LNCAP (cell line): ENCODE results near the gene RESP18.

Source experiments
- TF ChIP-seq, protein P1 (sequence below): fragments of 450-650 bp; IDR thresholded peaks from 2 replicates; pipeline ENCODE4 v1.5.1; 2017; ENCODE audit warnings: mild to moderate bottlenecking

The RESP18 gene

DNA sequence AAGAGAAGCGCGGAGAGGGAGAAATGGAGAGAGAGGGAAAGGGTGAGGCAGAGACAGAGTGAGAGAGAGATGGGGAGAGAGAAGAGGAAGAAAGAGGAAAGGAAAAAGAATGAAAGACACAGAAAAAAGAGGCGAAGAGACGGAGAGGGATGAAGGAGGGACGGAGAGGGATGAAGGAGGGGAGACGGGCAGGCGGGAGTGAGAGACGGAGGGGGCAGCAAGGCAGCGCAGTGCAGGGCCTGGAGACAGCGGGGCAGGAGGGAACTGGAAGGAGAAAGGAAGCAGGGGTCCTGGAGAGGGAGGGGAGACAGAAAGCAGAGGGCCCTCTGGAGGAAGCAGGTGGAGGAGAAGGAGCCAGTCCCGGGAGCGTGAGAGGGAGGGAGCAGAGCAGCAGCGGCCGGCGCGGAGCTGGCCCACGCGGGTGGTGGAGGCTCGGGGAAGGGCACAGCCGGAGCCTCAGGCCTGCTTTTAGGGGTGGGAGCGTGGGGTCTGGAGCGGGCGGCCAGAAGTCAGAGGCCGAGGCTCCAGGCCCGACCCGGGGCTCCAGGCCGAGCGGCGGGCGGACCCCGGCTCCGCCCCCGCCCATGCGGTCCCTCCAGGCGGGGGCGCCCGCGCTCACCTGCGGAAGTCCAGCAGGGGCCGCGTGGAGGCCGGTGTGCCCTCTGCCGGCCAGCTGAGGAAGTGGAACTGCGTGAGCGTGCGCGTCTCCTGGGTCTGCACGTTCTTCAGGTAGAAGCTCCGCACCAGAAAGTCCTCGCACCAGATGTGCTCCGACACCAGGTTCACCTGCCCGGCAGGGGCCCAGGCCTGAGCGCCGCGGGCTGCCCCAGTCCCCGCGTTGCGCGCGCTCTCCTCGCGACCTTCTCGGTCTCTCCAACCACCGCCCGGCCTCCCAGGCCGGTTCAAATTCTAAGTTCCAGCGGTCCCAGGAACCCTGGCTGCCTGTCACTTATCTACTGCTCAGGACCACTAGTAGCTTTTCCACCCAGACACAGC lies 37.9 kb downstream of the RESP18 start:
- TF ChIP-seq, protein P1, sequence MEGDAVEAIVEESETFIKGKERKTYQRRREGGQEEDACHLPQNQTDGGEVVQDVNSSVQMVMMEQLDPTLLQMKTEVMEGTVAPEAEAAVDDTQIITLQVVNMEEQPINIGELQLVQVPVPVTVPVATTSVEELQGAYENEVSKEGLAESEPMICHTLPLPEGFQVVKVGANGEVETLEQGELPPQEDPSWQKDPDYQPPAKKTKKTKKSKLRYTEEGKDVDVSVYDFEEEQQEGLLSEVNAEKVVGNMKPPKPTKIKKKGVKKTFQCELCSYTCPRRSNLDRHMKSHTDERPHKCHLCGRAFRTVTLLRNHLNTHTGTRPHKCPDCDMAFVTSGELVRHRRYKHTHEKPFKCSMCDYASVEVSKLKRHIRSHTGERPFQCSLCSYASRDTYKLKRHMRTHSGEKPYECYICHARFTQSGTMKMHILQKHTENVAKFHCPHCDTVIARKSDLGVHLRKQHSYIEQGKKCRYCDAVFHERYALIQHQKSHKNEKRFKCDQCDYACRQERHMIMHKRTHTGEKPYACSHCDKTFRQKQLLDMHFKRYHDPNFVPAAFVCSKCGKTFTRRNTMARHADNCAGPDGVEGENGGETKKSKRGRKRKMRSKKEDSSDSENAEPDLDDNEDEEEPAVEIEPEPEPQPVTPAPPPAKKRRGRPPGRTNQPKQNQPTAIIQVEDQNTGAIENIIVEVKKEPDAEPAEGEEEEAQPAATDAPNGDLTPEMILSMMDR, result peak; percentile 94

DNA sequence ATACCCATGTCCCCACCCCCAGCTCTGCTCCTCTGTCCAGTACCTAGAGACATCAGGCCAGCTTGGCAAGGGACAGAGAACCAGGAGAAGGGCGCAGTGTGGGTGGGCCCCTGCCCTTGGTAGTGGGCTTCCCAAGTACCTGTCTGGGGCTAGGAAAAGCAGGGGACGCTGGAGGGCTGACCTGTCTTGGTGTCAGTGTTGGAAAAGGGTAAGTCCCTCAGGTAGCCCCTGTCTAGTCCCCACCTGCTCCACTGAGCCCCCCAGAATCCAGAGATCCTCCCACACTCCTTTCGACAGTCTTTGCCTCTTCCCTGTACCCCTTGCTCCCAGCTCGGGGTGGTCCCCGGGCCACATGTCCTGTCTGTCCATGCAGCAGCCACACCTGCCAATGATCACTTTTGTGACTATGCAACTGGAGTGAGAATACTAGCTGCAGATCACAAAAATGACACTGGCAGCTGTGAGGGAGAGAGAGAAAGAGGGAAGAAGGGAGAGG lies 38.8 kb downstream of the RESP18 start:
- TF ChIP-seq, protein P1, result no peak

DNA sequence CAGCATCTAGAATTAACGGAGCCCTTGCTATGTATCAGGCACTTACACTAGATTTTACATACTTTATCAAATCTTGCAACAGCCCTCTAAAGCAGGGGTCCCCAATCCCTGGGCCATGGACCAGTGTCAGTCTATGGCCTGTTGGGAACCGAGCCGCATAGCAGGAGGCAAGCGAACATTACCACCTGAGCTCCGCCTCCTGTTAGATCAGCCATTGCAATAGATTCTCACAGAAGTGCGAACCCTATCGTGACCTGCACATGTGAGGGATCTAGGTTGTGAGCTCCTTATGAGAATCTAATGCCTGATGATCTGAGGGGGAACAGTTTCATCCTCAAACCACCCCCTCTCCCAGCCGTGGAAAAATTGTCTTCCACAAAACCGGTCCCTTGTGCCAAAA lies 39.9 kb downstream of the RESP18 start:
- TF ChIP-seq, protein P1, result no peak

DNA sequence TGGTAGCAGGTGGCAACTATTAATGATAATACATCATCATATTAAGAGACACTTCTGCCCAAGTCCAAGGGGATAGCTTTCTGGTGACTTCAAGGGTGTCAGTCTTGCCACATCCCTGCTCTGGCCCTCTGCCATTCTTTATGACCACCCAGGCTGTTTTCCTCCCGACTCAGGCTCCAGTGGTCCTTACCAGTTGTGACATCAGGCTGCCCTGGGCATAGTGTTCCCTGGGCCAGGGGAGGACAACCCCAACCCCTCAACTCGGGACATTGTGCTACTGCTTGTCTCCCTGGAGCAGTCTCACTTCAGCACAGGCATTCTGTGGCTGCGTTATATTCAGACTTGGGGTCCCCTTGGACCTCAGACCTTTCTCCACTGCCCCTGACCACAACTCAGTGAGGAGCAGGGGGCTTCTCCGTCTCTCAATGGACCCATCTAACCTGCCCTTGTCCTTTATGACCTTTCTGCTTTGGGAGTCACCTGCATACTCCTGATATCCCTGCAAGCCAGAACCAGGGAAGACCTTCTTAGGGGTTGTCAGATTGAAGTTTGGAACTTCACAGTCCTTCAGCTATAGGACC lies 40.5 kb downstream of the RESP18 start:
- TF ChIP-seq, protein P1, result no peak

DNA sequence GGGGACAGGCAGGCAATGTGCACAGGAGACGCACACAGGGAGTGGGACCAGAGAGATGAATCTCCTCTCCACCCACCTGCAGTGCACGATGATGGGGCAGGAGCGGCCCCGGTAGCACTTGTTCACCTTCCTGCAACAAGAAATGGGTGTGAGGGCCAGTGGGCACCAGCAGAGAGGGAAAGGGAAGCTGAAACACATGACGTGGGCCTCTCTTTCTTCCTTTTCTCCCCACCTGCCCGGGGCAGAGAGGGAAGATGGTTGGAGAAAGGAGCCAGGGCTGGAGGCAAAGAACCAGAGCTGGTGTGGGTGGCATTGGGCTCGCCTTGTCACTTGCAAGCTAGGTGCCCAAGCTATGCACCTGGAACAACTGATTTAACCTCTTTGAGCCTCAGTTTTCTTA lies 41.1 kb downstream of the RESP18 start:
- TF ChIP-seq, protein P1, result no peak

DNA sequence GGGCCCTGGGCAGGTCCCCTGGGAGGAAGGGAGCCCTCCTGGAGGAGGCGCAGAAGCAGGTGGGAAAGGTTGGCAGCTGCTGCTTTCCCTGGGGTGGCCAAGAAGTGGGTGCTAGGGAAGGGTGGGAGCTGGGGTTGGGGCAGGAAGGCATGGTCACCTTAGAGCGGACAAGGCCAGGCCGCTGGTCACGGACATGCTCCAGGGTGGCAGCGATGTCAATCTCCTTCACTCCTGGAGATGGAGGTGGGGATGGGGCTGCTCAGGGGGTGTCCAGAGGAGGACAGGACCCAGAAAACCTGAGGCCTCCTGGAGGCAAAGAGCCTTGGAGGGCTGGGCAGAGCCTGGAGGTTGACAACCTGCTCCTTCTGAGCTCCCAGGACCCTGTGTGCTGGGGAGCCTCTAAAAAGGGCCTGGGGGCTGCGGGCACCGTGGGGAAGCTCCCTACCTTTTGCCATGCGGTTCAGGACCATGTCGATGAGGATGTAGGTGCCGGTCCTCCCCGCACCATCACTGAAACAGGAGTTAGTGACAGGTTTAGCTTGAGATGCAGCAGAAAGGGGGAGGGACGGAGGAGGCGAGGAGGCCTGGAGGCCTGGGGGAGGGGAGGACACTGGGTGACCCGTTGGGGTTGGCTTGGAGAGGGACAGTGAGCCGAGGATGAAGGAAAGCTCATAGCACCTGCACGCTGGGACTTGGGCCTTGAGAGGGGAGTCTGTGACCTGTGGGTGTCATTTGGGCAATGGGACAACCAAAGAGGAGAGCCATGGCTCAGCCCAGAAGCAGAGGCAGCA lies 42.0 kb downstream of the RESP18 start:
- TF ChIP-seq, protein P1, result no peak
